HS-5 (cell line): ENCODE data around the gene PRAF2.

Experiments used
- DNase-seq: peaks from one replicate; pipeline ENCODE4 v3.0.0-alpha.2; 2012; ENCODE audit warnings: low read depth

PRAF2 gene

DNA sequence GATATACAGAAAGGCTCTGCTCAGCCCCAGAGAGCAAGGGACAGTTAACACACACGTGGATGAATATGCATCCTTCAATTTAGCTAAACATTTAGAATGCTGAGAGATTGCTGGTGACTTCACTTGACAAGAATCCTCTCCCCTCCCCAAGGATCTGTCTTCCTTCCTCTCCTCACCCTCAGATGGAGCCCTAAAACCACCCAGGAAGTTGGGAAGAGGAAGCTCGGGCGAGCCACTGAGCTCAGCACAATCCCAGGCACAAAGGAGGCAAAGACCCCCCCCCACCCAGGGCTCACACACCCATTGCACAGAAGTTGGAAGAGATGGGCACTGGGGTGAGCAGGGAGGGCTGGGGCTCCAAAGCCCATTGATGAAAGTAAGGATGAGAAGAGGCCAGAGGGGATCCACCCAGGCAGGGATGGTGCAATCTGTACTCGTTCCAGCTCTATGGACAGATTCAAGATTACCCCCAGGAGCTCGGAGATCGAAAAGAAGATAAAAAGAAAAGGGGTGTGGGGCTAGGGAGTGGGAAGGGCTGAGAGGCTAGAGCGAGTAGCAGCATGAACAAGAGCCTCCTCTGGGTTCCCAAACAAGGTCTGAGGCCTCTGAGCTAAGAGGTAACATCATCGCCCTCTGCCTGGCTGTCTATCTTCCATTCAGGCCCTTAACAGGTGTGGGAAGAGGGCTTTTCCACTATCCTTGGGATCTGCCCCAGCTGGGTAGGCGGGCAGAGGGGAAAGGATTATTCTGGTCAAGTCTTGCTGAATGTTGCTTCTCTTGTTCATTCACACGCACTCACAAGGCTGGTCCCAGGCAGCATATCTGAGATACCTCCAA, 31.8 kb downstream of the PRAF2 start:
- DNase-seq, result no peak

DNA sequence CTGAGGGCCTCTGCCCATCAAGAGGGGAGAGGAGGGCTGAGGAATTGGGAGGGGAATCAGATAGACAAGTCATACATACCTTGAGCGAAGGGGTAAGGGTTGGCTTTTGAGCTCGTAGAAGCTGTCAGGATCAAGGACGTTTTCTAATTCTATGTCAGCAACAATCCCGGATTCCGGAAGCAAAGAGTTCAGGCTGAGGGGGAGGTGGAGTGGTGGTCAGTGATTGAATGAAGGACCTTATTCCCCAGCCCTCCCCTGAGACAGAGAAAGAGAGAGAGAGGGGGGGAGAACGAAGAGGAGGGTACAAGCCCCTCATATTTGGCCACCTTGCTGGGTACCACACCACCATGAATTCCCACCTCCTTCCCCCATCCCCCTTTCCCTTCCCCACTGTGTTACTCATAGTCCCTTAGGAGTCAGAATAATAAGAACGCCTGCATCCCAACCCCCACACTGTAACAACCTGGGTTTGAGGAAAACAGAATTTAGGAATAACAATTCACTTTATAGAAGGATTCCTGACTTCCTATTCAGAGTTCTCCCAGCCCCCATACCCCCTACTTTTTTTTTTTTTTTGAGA, 33.3 kb downstream of the PRAF2 start:
- no peak for DNase-seq

DNA sequence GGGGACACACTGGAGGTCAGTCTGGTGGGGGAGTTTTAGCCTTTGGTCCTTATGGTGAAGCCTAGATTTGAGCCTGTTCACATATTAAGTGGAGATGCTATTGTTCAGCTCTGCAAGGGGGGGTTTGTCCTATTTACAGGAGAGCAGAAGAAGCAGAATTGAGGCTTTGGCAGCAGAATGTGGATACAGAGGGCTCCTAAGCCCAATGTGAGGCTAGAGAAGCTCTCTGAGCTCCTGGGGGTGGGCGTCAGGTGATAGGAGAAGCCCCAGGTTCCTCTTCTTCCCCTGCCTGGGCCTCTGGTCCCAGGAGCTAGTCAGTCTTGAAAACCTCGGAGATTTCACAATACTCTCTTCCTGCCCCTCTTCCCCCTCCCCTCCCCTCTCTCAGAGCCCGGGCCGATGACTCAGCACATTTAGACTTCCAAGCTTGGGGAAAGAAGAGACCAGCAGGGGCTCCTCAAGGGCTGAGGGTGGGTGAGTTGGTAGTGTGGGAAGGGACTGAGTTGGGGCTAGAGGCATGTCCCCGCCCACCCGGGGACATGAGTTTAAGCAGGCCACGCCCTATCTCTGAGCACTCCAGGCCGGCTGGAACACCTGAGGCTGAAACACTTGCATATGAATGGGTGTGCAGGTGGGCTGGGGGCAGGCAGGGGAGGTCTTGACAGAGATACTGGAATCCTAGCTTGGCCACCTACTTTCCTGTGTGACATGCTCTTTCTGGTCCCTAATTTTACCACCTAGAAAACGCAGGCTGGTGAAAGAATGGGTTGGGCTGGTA, 34.0 kb downstream of the PRAF2 start:
- peak; percentile 72 for DNase-seq

DNA sequence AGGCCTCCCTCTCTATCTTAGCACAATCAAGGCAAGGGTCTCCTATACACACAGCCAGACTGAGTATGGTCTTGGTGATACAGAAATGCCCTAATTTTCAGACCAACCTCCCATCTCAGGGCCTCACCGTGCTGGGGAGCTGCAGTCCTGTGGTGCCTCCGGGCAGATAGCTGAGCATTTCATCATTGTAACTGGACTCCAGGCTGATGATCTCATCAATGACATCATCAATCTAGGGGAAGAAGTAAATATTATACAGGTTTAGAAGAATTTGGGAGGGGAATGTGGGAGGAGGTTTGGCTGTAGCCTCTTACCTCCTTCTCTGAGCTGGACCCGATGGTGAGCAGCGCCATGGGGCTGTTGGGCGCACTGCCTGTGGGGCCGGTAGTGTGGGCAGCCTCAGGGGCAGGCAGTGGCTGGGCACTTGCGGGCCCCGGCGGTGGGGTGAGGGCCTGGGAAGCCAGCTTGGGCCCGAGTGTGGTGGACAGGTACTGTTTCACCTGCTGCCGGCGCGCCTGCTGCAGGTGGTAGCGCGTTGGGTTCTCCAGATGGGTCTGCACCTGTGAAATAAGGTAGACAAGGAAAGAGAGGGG, 35.8 kb downstream of the PRAF2 start:
- DNase-seq, result no peak

DNA sequence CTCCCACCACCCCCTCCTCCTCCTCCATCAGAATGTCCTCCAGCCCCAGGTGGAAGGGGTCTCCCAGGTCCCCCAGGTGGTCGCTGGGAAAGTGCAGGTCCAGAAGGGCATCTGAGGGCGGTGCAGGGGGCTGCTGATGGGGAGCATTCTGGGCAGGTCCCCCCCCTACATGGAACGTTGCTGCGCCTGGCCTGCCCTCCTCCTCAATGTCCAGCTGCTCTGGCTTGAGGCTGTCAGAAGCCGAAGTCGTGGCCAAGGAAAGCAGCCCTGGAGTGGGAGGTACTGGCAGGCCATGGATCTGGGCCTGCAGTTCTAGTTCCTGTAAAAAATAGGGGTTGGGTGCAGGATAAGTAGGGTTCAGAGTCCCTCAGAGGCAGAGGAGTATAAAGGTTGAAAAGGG, 43.5 kb downstream of the PRAF2 start:
- no peak for DNase-seq

DNA sequence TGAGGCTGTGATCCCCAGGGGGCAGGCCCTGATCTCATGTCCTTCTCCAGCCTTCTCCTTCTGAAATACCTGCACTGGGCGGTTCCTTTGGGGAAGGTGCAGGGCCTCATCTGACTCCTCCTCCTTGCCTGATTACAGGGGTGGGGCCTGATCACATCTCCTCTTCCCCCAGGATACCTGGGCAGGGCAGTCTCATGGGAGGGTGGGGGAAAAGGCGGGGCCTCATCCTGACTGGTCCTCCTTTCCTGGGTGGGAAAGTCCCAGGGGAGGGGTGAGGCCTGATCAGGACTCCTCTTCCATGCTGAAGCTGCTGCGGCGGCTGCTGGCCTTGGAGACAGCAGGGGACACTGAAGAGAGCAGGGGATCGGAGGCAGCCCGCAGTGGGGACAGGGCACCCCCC, 43.9 kb downstream of the PRAF2 start:
- no peak for DNase-seq
